H1 (cell line): Measurements from ENCODE around the gene PBX1. TPM values are rescaled to one million over a fixed set of nuclear protein-coding genes. Genes with fewer than 3 reads are reported as not detected.

Experiments
- HDAC2 ChIP-seq, 2 experiments: fragments of 300-600 bp in 1 of 2; sonication (generic) in 1 of 2; IDR thresholded peaks; 2 replicates each; pipeline ENCODE4 v1.6.1; 2011 to 2012; ENCODE audit warnings: low read depth in 2 of 2, low read length in 2 of 2, mild to moderate bottlenecking in 2 of 2, moderate library complexity in 2 of 2, borderline replicate concordance in 1 of 2, inconsistent platforms in 1 of 2
- SIN3A ChIP-seq, 2 experiments: IDR thresholded peaks in 1 of 2; conservative IDR thresholded peaks in 1 of 2; 2 replicates each; pipeline ENCODE4 v1.6.1; 2011 to 2012; ENCODE audit warnings: low read length in 2 of 2, improper control_type of control experiment in 1 of 2, low read depth in 1 of 2, mild to moderate bottlenecking in 1 of 2
- polyA plus RNA-seq, 7 experiments: library from polyadenylated mRNA; depleted of rRNA in 3 of 7; stranded (reverse) in 5 of 7; unstranded in 2 of 7; fragments of >200 nt in 5 of 7; fragments of 200-250 nt in 2 of 7; gene quantifications; 1 replicate in 5 of 7; 2 replicates in 1 of 7; 4 replicates in 1 of 7; pipeline versions ENCODE4 v1.2.1 to v1.2.3, GENCODE V29; 2011 to 2013; ENCODE audit warnings: missing spikeins in 2 of 7, mixed read lengths in 2 of 7
- total RNA-seq: library from RNA; stranded (reverse); fragmentation: NEBNext Ultra II Directional; extraction: Animal tissue kit (Norgen Biotek cat#: 25700); gene quantifications from 2 replicates; pipeline ENCODE4 v1.2.1, GENCODE V29; 2021
- TF ChIP-seq, protein P1 (sequence below): fragments of 300-600 bp; sonication (generic); IDR thresholded peaks from 2 replicates; pipeline ENCODE4 v1.7.1; 2012; ENCODE audit warnings: low read length, moderate library complexity, mild to moderate bottlenecking, inconsistent platforms; ENCODE audit not compliant: insufficient replicate concordance
- TF ChIP-seq, protein P2 (sequence below): IDR thresholded peaks from 2 replicates; pipeline ENCODE4 v1.6.1; 2012; ENCODE audit warnings: low read length, inconsistent platforms

The PBX1 gene
- total and polyA plus RNA-seq, 2 of the 8 experiments (the other 6 are each of a cell fraction or from before 2014, with no cell fraction given): 87.4 to 124 TPM

DNA sequence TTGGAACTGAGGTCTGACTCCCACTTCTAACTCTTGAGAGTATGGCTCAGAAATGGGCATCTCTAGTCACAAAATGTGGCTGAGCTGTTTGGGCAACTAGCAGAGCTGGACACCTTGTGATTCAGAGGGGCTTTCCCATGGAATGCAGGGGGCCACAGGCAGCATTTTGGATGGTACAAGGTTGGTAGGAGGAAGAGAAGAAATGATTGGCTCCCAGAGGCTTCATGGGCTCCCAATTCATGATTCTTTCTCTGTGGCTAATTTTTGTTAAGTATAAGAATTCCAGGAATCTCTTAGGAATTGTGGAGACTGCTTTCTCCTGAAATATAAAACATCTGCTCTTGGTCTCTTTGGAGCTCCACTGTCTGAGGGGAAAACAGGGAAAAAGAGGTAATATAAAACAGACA, 49.7 kb downstream of the PBX1 start (continued):
- TF ChIP-seq, protein P1, sequence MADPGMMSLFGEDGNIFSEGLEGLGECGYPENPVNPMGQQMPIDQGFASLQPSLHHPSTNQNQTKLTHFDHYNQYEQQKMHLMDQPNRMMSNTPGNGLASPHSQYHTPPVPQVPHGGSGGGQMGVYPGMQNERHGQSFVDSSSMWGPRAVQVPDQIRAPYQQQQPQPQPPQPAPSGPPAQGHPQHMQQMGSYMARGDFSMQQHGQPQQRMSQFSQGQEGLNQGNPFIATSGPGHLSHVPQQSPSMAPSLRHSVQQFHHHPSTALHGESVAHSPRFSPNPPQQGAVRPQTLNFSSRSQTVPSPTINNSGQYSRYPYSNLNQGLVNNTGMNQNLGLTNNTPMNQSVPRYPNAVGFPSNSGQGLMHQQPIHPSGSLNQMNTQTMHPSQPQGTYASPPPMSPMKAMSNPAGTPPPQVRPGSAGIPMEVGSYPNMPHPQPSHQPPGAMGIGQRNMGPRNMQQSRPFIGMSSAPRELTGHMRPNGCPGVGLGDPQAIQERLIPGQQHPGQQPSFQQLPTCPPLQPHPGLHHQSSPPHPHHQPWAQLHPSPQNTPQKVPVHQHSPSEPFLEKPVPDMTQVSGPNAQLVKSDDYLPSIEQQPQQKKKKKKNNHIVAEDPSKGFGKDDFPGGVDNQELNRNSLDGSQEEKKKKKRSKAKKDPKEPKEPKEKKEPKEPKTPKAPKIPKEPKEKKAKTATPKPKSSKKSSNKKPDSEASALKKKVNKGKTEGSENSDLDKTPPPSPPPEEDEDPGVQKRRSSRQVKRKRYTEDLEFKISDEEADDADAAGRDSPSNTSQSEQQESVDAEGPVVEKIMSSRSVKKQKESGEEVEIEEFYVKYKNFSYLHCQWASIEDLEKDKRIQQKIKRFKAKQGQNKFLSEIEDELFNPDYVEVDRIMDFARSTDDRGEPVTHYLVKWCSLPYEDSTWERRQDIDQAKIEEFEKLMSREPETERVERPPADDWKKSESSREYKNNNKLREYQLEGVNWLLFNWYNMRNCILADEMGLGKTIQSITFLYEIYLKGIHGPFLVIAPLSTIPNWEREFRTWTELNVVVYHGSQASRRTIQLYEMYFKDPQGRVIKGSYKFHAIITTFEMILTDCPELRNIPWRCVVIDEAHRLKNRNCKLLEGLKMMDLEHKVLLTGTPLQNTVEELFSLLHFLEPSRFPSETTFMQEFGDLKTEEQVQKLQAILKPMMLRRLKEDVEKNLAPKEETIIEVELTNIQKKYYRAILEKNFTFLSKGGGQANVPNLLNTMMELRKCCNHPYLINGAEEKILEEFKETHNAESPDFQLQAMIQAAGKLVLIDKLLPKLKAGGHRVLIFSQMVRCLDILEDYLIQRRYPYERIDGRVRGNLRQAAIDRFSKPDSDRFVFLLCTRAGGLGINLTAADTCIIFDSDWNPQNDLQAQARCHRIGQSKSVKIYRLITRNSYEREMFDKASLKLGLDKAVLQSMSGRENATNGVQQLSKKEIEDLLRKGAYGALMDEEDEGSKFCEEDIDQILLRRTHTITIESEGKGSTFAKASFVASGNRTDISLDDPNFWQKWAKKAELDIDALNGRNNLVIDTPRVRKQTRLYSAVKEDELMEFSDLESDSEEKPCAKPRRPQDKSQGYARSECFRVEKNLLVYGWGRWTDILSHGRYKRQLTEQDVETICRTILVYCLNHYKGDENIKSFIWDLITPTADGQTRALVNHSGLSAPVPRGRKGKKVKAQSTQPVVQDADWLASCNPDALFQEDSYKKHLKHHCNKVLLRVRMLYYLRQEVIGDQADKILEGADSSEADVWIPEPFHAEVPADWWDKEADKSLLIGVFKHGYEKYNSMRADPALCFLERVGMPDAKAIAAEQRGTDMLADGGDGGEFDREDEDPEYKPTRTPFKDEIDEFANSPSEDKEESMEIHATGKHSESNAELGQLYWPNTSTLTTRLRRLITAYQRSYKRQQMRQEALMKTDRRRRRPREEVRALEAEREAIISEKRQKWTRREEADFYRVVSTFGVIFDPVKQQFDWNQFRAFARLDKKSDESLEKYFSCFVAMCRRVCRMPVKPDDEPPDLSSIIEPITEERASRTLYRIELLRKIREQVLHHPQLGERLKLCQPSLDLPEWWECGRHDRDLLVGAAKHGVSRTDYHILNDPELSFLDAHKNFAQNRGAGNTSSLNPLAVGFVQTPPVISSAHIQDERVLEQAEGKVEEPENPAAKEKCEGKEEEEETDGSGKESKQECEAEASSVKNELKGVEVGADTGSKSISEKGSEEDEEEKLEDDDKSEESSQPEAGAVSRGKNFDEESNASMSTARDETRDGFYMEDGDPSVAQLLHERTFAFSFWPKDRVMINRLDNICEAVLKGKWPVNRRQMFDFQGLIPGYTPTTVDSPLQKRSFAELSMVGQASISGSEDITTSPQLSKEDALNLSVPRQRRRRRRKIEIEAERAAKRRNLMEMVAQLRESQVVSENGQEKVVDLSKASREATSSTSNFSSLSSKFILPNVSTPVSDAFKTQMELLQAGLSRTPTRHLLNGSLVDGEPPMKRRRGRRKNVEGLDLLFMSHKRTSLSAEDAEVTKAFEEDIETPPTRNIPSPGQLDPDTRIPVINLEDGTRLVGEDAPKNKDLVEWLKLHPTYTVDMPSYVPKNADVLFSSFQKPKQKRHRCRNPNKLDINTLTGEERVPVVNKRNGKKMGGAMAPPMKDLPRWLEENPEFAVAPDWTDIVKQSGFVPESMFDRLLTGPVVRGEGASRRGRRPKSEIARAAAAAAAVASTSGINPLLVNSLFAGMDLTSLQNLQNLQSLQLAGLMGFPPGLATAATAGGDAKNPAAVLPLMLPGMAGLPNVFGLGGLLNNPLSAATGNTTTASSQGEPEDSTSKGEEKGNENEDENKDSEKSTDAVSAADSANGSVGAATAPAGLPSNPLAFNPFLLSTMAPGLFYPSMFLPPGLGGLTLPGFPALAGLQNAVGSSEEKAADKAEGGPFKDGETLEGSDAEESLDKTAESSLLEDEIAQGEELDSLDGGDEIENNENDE: no peak
- TF ChIP-seq SIN3A (conservative IDR thresholded peaks at IDR 0.05 in 1 of 2, IDR thresholded peaks at IDR 0.05 in 1 of 2; ENCODE audit: low read depth in 1 of 2, low read length in 2 of 2) (no peak), HDAC2 (IDR thresholded peaks at IDR 0.05; ENCODE audit: borderline replicate concordance in 1 of 2, low read depth in 2 of 2, low read length in 2 of 2) (no peak)
- TF ChIP-seq, protein P2, sequence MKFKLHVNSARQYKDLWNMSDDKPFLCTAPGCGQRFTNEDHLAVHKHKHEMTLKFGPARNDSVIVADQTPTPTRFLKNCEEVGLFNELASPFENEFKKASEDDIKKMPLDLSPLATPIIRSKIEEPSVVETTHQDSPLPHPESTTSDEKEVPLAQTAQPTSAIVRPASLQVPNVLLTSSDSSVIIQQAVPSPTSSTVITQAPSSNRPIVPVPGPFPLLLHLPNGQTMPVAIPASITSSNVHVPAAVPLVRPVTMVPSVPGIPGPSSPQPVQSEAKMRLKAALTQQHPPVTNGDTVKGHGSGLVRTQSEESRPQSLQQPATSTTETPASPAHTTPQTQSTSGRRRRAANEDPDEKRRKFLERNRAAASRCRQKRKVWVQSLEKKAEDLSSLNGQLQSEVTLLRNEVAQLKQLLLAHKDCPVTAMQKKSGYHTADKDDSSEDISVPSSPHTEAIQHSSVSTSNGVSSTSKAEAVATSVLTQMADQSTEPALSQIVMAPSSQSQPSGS: no peak
